PC-9 (cell line): ENCODE results near the gene INPPL1.

Source experiments
- CTCF ChIP-seq: fragments of 200-600 bp; sonication (generic); conservative IDR thresholded peaks from 2 replicates; pipeline ENCODE4 v1.6.1; 2017; ENCODE audit warnings: mixed run types, antibody characterized with exemption, mild to moderate bottlenecking, moderate library complexity
- EZH2 ChIP-seq: fragments of 200-600 bp; sonication (generic); IDR thresholded peaks from 2 replicates; pipeline ENCODE4 v1.8.0; 2017; ENCODE audit warnings: antibody characterized with exemption, low read depth

- no peak for TF ChIP-seq CTCF
- TF ChIP-seq EZH2: no peak
These were observed 56.3 kb downstream of the INPPL1 start for GRCh38 chr11:72280726-72281315.
